ENCODE measurements around the gene GMDS.

GRCh38 chr6:1893470-1894130, 351.8 kb downstream of the GMDS start:
- TF ChIP-seq, protein P1, sequence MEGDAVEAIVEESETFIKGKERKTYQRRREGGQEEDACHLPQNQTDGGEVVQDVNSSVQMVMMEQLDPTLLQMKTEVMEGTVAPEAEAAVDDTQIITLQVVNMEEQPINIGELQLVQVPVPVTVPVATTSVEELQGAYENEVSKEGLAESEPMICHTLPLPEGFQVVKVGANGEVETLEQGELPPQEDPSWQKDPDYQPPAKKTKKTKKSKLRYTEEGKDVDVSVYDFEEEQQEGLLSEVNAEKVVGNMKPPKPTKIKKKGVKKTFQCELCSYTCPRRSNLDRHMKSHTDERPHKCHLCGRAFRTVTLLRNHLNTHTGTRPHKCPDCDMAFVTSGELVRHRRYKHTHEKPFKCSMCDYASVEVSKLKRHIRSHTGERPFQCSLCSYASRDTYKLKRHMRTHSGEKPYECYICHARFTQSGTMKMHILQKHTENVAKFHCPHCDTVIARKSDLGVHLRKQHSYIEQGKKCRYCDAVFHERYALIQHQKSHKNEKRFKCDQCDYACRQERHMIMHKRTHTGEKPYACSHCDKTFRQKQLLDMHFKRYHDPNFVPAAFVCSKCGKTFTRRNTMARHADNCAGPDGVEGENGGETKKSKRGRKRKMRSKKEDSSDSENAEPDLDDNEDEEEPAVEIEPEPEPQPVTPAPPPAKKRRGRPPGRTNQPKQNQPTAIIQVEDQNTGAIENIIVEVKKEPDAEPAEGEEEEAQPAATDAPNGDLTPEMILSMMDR (optimal IDR thresholded peaks at IDR 0.05 in 1 of 3, IDR thresholded peaks at IDR 0.05 in 1 of 3, conservative IDR thresholded peaks at IDR 0.05 in 1 of 3; ENCODE audit: extremely low read depth in 1 of 3, insufficient read depth in 2 of 3, low read length in 3 of 3), result no peak
- no peak for TF ChIP-seq EZH2 (IDR thresholded peaks at IDR 0.05; ENCODE audit: low read length)

Data from keratinocyte (primary cell).